GM12864 (cell line): ENCODE results near the gene DEFB121.
"Not testable (repeated sequence)": the region's sequence is repeated elsewhere in the genome, so short reads cannot be mapped to it uniquely, and the experiment has no call there.

Source experiments
- DNase-seq: peaks from one replicate; pipeline ENCODE4 v3.0.0-alpha.2; 2011; ENCODE audit warnings: low read depth
- H3K4me3 ChIP-seq: 2 replicates; pipeline ENCODE4 v1.5.1; 2011; ENCODE audit warnings: mild to moderate bottlenecking, low read depth, low read length, control low read depth
- CTCF ChIP-seq: IDR thresholded peaks from 2 replicates; pipeline ENCODE4 v1.5.1; 2011; ENCODE audit warnings: low read depth, mild to moderate bottlenecking, moderate library complexity, low read length, control low read depth, inconsistent platforms; ENCODE audit errors: missing control alignments

Gene DEFB121

GRCh38 chr20:31403886-31404285 is 2.1 kb downstream of the DEFB121 start:
- H3K4me3 ChIP-seq: no peak overlapping the region
- no peak for DNase-seq
- no peak for TF ChIP-seq CTCF

- no peak for DNase-seq
- no peak overlapping the region for H3K4me3 ChIP-seq
- TF ChIP-seq CTCF: no peak
Measured at GRCh38 chr20:31394900-31395299, 11.1 kb downstream of the DEFB121 start.

GRCh38 chr20:31392836-31393235 is 13.2 kb downstream of the DEFB121 start:
- no peak for DNase-seq
- no peak for TF ChIP-seq CTCF
- H3K4me3 ChIP-seq: no peak overlapping the region

- no peak for DNase-seq
- TF ChIP-seq CTCF: no peak
- no peak within 1 kb of the TSS for H3K4me3 ChIP-seq
Measured at GRCh38 chr20:31390490-31390889, 15.5 kb downstream of the DEFB121 start, which contains the start of gene DEFB119. DEFB119 (minus strand) TSS chr20:31390590; CDS start chr20:31390483, 107 bp downstream.

- H3K4me3 ChIP-seq: no peak overlapping the region
- TF ChIP-seq CTCF: no peak
- no peak for DNase-seq
Measured at GRCh38 chr20:31374346-31374745, 31.7 kb downstream of the DEFB121 start.

- DNase-seq: no peak
- no peak for TF ChIP-seq CTCF
- no peak within 1 kb of the TSS for H3K4me3 ChIP-seq
Measured at GRCh38 chr20:31368301-31368700, 37.7 kb downstream of the DEFB121 start, which contains the start of gene DEFB118. DEFB118 (plus strand) TSS chr20:31368601; CDS start chr20:31368651, 50 bp downstream.

GRCh38 chr20:31364272-31364671 is 41.7 kb downstream of the DEFB121 start:
- DNase-seq, H3K4me3 ChIP-seq: not testable (repeated sequence)
